ENCODE data around the gene GRAMD1A. TPM values are rescaled to one million over a fixed set of nuclear protein-coding genes. Genes with fewer than 3 reads are reported as not detected.

Gene GRAMD1A
- total and polyA plus RNA-seq, 5 donors = 27.9 to 37.4 (median 32.3) TPM

DNA sequence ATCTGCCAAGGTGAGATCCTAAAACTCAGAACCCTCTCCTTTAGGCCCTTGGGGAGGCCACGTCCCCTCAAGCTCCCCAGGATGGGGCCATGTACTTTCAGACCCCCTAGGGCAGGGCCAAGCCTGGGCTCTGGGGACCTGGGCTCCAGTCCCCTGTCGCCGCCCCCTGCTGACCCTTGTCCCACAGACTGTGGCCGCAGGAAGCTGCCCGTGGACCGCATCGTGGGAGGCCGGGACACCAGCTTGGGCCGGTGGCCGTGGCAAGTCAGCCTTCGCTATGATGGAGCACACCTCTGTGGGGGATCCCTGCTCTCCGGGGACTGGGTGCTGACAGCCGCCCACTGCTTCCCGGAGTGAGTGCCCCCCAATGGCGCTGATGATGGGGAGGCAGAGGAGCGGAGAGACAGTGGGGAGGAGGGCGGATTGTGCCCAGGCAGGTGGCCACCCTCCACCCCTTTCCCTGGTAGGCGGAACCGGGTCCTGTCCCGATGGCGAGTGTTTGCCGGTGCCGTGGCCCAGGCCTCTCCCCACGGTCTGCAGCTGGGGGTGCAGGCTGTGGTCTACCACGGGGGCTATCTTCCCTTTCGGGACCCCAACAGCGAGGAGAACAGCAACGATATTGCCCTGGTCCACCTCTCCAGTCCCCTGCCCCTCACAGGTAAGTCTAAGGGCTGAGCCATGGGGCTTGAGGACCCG, 60.2 kb downstream of the GRAMD1A start:
- peak in 1 of 2 donors; percentile 29 for ATAC-seq
- 91% methylated on average over 29 of the region's 29 CpGs for WGBS
- Histone ChIP-seq H3K9me3 (ENCODE audit: control insufficient read depth, low read length) (no peaks in the 10 kb centered on the region), H3K27ac (ENCODE audit: low read length) (no peak overlapping the region), H3K4me1 (ENCODE audit: control insufficient read depth, insufficient read depth, low read length) (no peaks in the 10 kb centered on the region), H3K27me3 (ENCODE audit: control insufficient read depth, insufficient read depth) (no peaks in the 10 kb centered on the region), H3K4me3 (ENCODE audit: low read length) (no peak overlapping the region)
- no peak for DNase-seq
- intact Hi-C loops (cut with DNase I) = loop anchor here in 2 of 4 donors (10.0 kb wide), 1 partner anchor 74 kb away; the partner anchor contains the start of genes FXYD1 (in 2 of the 2) and LGI4 (in 2 of the 2)

DNA sequence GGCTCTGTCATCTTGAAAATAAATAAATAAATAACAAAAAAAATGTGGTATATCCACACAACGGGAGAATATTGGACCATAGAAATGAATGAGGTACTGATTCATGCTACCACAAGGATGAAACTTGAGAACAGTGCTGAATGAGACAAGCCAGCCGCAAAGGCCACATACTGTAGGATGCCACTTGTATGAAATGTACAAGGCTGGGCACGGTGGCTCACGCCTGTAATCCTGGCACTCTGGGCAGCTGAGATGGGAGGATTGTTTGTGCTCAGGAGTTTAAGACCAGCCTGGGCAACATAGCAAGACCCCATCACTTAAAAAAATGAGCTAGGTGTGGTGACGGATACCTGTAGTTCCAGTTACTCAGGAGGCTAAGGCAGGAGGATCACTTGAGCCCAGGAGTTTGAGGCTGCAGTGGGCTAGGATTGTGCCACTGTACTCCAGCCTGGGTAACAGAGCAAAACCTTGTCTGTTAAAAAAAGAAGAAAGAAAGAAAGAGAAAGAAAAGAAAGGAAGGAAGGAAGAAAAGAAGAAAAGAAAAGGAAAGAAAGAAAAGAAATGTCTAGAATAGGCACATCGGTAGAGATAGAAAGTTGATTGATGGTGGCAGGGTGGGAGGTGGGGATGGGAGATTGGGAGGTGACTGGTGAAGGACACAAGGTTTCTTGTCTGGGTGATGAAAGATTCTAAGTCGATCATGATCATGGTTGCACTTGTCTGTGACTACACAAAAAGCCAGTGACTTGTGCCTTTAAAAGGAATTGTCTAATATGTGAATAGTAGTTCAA, 61.7 kb downstream of the GRAMD1A start:
- intact Hi-C loops (cut with DNase I) = loop anchor here in 2 of 4 donors (10.0 kb wide), 1 partner anchor 73 kb away; the partner anchor contains the start of genes FXYD1 (in 2 of the 2) and LGI4 (in 2 of the 2)
- no peak for ATAC-seq
- Histone ChIP-seq H3K9me3 (ENCODE audit: control insufficient read depth, low read length) (no peaks in the 10 kb centered on the region), H3K27me3 (ENCODE audit: control insufficient read depth, insufficient read depth) (no peaks in the 10 kb centered on the region), H3K4me1 (ENCODE audit: control insufficient read depth, insufficient read depth, low read length) (no peaks in the 10 kb centered on the region), H3K4me3 (ENCODE audit: low read length) (no peak overlapping the region), H3K27ac (ENCODE audit: low read length) (no peak overlapping the region)
- no peak for DNase-seq
- WGBS = 65% methylated on average over 7 of the region's 7 CpGs

DNA sequence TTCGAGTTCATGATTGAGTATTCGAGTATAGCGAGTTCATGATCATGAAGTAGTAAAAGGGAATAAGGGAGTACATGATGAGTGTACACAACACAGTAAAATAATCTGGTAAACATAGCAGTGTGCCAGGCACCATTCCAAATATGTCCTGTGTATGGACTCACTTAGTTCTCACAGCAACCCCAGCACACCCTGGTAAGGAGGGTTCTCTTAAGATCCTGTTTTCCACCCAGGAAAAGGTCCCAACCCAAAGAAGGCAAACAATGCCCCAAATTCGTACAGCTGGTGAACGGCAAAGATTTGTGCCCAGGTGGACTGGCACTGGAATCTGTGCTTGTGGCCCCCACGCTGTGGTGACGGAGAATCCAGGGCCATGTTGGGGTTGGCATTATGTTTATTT, 62.8 kb downstream of the GRAMD1A start:
- no peaks in the 10 kb centered on the region for H3K9me3 ChIP-seq (ENCODE audit: control insufficient read depth, low read length)
- no peak overlapping the region for H3K4me3 ChIP-seq (ENCODE audit: low read length)
- H3K27me3 ChIP-seq (ENCODE audit: control insufficient read depth, insufficient read depth) = no peaks in the 10 kb centered on the region
- no peaks in the 10 kb centered on the region for H3K4me1 ChIP-seq (ENCODE audit: control insufficient read depth, insufficient read depth, low read length)
- ATAC-seq (no peak), DNase-seq (no peak)
- intact Hi-C loops (cut with DNase I) = loop anchor here in 2 of 4 donors (10.0 kb wide), 1 partner anchor 72 kb away; the partner anchor contains the start of genes FXYD1 (in 2 of the 2) and LGI4 (in 2 of the 2)
- H3K27ac ChIP-seq (ENCODE audit: low read length) = no peak overlapping the region
- 87% methylated on average over 7 of the region's 7 CpGs for WGBS

DNA sequence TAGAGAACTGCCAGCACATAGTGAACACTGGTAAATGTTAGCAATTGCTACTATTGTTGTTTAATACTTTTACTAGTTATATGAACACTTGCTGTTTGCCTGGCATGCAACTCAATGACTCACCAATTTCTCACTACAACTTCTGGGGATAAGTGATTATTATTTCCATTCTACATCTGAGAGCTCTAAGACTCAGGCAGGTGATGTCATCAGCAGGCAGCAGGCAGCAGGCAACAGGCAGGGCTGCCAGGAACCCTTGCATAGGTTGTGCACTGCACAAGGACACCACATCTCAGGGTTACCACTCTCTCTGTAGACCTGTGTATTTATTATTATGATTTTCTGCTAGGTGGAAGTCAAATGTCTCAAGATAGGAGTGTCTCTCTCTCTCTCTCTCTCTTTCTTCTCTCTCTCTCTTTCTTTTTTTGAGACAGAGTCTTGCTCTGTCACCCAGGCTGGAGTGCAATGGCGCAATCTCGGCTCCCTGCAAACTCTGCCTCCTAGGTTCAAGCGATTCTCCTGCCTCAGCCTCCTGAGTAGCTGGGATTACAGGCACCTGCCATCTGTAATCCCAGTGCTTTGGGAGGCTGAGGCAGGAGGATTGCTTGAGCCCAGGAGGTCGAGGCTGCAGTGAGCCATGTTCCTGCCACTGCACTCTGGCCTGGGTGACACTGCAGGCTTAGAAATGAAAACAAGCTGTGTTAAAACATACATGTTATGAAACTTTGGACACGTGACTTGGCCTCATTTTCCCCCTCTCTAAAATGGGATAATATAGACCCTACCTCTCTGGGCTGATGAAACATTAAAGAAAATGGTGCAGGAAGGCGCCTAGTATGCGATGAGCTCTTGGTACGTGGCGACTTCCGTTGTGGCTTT, 64.1 kb downstream of the GRAMD1A start:
- Histone ChIP-seq H3K4me3 (ENCODE audit: low read length) (no peak overlapping the region), H3K27me3 (ENCODE audit: control insufficient read depth, insufficient read depth) (no peaks in the 10 kb centered on the region), H3K4me1 (ENCODE audit: control insufficient read depth, insufficient read depth, low read length) (no peaks in the 10 kb centered on the region), H3K9me3 (ENCODE audit: control insufficient read depth, low read length) (no peaks in the 10 kb centered on the region), H3K27ac (ENCODE audit: low read length) (no peak overlapping the region)
- no peak for DNase-seq
- intact Hi-C loops (cut with DNase I) = loop anchor here in 2 of 4 donors (10.0 kb wide), 1 partner anchor 71 kb away; the partner anchor contains the start of genes FXYD1 (in 2 of the 2) and LGI4 (in 2 of the 2)
- 81% methylated on average over 10 of the region's 10 CpGs for WGBS
- ATAC-seq = no peak

DNA sequence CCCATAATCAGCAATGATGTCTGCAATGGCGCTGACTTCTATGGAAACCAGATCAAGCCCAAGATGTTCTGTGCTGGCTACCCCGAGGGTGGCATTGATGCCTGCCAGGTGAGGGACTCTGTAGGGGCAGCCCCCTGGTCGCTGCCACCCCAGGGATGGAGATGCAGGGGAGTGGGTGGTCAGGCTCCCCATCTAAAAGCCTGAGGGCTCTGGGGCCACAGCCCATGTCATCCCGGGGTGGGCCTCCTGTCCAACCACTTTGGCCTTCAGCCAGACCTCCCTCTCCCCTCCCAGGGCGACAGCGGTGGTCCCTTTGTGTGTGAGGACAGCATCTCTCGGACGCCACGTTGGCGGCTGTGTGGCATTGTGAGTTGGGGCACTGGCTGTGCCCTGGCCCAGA, 65.5 kb downstream of the GRAMD1A start:
- no peaks in the 10 kb centered on the region for H3K4me1 ChIP-seq (ENCODE audit: control insufficient read depth, insufficient read depth, low read length)
- H3K9me3 ChIP-seq (ENCODE audit: control insufficient read depth, low read length) = no peaks in the 10 kb centered on the region
- intact Hi-C loops (cut with DNase I) = loop anchor here in 2 of 4 donors (10.0 kb wide), 1 partner anchor 69 kb away; the partner anchor contains the start of genes FXYD1 (in 2 of the 2) and LGI4 (in 2 of the 2)
- no peak overlapping the region for H3K27ac ChIP-seq (ENCODE audit: low read length)
- ATAC-seq (no peak), DNase-seq (no peak)
- H3K27me3 ChIP-seq (ENCODE audit: control insufficient read depth, insufficient read depth) = no peaks in the 10 kb centered on the region
- H3K4me3 ChIP-seq (ENCODE audit: low read length) = no peak overlapping the region
- 85% methylated on average over 10 of the region's 10 CpGs for WGBS

DNA sequence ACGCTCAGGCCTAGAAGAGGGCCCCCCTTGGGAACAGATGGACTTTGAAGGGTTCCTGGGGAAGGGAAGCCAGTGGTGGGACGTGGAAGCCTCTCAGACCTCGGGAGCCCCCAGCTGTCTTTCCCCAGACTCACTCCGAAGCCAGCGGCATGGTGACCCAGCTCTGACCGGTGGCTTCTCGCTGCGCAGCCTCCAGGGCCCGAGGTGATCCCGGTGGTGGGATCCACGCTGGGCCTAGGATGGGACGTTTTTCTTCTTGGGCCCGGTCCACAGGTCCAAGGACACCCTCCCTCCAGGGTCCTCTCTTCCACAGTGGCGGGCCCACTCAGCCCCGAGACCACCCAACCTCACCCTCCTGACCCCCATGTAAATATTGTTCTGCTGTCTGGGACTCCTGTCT, 66.0 kb downstream of the GRAMD1A start:
- H3K27ac ChIP-seq (ENCODE audit: low read length) = no peak overlapping the region
- intact Hi-C loops (cut with DNase I) = loop anchor here in 2 of 4 donors (10.0 kb wide), 1 partner anchor 69 kb away; the partner anchor contains the start of genes FXYD1 (in 2 of the 2) and LGI4 (in 2 of the 2)
- DNase-seq (no peak), ATAC-seq (no peak)
- no peaks in the 10 kb centered on the region for H3K9me3 ChIP-seq (ENCODE audit: control insufficient read depth, low read length)
- no peaks in the 10 kb centered on the region for H3K4me1 ChIP-seq (ENCODE audit: control insufficient read depth, insufficient read depth, low read length)
- H3K27me3 ChIP-seq (ENCODE audit: control insufficient read depth, insufficient read depth) = no peaks in the 10 kb centered on the region
- H3K4me3 ChIP-seq (ENCODE audit: low read length) = no peak overlapping the region
- WGBS = 90% methylated on average over 15 of the region's 15 CpGs

DNA sequence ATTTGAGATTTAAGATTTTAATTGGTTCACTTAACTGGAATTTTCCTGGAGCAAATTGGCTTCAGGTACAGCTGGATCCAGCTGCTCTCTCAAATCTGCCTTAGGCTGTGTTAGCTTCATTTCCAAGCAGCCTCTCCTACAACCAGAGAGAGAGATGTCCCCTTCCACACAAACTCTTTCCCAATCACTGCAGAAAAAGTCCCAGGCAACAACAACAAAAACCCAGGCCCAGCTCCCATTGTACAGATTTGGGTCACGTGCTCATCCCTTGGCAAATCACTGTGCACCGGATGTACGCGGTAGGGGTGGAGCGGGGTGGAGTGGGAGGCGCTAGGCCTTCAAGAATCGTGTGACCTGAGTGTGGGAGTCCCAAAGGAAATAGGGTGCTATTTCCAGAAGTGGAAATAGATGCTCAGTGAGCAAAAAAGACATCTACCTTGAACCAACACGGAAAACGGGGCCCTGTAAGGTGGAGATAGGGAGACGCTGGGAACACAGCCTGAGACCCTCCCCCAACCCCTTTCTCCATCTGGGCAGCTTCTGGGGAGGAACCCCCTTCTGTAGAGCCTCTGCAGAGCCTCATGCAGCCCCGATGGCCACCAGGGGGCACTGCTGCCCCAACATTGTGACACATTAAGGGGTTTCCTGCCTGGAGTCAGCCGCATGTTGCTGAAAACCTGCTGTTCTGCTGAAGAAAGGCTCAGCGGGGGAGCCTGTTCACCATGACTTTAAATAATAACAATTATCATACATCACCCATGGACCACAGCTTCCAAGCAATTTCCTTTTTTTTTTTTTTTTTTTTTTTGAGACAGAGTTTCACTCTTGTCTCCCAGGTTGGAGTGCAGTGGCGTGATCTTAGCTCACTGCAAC, 66.8 kb downstream of the GRAMD1A start:
- H3K4me3 ChIP-seq (ENCODE audit: low read length) = no peak overlapping the region
- no peaks in the 10 kb centered on the region for H3K4me1 ChIP-seq (ENCODE audit: control insufficient read depth, insufficient read depth, low read length)
- WGBS = 22% methylated on average over 14 of the region's 14 CpGs
- intact Hi-C loops (cut with DNase I) = loop anchor here in 2 of 4 donors (10.0 kb wide), 1 partner anchor 68 kb away; the partner anchor contains the start of genes FXYD1 (in 2 of the 2) and LGI4 (in 2 of the 2)
- peak; percentile 89 to 97 (median 95) for DNase-seq
- peak; percentile 84 to 90 for ATAC-seq
- H3K27ac ChIP-seq (ENCODE audit: low read length) = no peak overlapping the region
- H3K9me3 ChIP-seq (ENCODE audit: control insufficient read depth, low read length) = no peaks in the 10 kb centered on the region
- H3K27me3 ChIP-seq (ENCODE audit: control insufficient read depth, insufficient read depth) = no peaks in the 10 kb centered on the region

DNA sequence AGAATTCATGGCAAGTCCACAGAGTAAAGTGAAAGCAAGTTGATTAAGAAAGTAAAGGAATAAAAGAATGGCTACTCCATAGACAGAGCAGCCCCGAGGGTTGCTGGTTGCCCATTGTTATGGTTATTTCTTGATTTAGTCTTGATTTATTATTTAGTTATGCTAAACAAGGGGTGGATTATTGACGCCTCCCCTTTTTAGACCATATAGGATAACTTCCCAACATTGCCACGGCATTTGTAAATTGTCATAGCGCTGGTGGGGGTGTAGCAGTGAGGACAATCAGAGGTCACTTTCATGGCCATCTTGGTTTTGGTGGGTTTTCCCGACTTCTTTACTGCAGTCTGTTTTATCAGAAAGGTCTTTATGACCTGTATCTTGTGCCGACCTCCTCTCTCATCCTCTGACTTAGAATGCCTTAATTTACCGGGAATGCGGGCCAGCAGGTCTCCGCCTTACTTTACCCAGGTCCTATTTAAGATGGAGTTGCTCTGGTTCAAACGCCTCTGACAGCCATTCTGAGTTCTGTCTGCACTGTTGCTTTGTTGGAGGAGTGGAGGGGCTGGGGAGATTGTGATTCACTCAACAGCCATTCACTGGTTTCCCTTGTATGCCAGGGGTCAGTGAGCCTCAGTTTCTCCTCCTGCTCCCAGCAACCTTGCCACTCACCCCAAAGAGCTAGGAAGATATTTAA, 69.0 kb downstream of the GRAMD1A start:
- H3K4me3 ChIP-seq (ENCODE audit: low read length) = no peak overlapping the region
- intact Hi-C loops (cut with DNase I) = loop anchor here in 2 of 4 donors (10.0 kb wide), 1 partner anchor 66 kb away; the partner anchor contains the start of genes FXYD1 (in 2 of the 2) and LGI4 (in 2 of the 2)
- H3K4me1 ChIP-seq (ENCODE audit: control insufficient read depth, insufficient read depth, low read length) = no peaks in the 10 kb centered on the region
- ATAC-seq (no peak), DNase-seq (no peak)
- no peak overlapping the region for H3K27ac ChIP-seq (ENCODE audit: low read length)
- H3K27me3 ChIP-seq (ENCODE audit: control insufficient read depth, insufficient read depth) = no peaks in the 10 kb centered on the region
- H3K9me3 ChIP-seq (ENCODE audit: control insufficient read depth, low read length) = no peaks in the 10 kb centered on the region
- WGBS = 78% methylated on average over 10 of the region's 10 CpGs

DNA sequence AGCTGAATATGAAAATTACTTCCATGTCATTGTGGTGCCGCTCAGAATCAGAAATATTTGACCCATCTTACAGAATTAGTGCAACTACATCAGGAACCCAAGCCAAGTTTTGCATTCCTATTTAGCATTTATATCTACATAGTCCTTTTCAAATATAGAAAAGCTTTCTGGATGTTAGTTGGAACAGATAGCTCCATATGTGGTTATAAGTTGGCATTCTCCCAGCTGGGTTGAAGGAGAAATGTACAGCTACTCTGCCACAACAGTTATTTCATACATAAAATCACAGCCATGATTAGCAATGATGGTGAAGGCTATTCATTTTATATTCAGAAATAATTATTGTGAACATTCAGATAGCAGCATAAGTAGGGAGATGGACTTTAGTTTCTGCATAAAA, 69.6 kb downstream of the GRAMD1A start:
- H3K9me3 ChIP-seq (ENCODE audit: control insufficient read depth, low read length) = no peaks in the 10 kb centered on the region
- 45% methylated on average over 1 of the region's 1 CpG for WGBS
- DNase-seq (no peak), ATAC-seq (no peak)
- no peaks in the 10 kb centered on the region for H3K4me1 ChIP-seq (ENCODE audit: control insufficient read depth, insufficient read depth, low read length)
- intact Hi-C loops (cut with DNase I) = loop anchor here in 2 of 4 donors (10.0 kb wide), 1 partner anchor 65 kb away; the partner anchor contains the start of genes FXYD1 (in 2 of the 2) and LGI4 (in 2 of the 2)
- no peak overlapping the region for H3K4me3 ChIP-seq (ENCODE audit: low read length)
- no peak overlapping the region for H3K27ac ChIP-seq (ENCODE audit: low read length)
- H3K27me3 ChIP-seq (ENCODE audit: control insufficient read depth, insufficient read depth) = no peaks in the 10 kb centered on the region

All from right cardiac atrium (tissue), 5 donors.